ENCODE results near the gene CCDC187.

- no peak for TF ChIP-seq FOXP2 (optimal IDR thresholded peaks at IDR 0.05; ENCODE audit: borderline replicate concordance, extremely low read depth, extremely low read length, insufficient read depth)
- TF ChIP-seq TAF1 (IDR thresholded peaks at IDR 0.05; ENCODE audit: borderline replicate concordance, insufficient read depth, low read length), result no peak
- TF ChIP-seq POLR2AphosphoS5 (IDR thresholded peaks at IDR 0.05; ENCODE audit: low read depth, low read length), result no peak
Observed at GRCh38 chr9:136218271-136218670, 85.6 kb downstream of the CCDC187 start.

All from PFSK-1 (cell line).